ENCODE measurements around the gene SOCS3.
A peak's percentile ranks its signal among the peaks of the same experiment; 100 is the strongest.

Gene SOCS3, protein sequence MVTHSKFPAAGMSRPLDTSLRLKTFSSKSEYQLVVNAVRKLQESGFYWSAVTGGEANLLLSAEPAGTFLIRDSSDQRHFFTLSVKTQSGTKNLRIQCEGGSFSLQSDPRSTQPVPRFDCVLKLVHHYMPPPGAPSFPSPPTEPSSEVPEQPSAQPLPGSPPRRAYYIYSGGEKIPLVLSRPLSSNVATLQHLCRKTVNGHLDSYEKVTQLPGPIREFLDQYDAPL

GRCh38 chr17:78359997-78360370, at the start of gene SOCS3:
Gene SOCS3, minus strand, starts transcription at chr17:78360077. Its CDS starts 982 bp downstream, at chr17:78359095.
- no peak for TF ChIP-seq EZH2 (IDR thresholded peaks at IDR 0.05; ENCODE audit: borderline replicate concordance, low read length)
- TF ChIP-seq, protein P1, sequence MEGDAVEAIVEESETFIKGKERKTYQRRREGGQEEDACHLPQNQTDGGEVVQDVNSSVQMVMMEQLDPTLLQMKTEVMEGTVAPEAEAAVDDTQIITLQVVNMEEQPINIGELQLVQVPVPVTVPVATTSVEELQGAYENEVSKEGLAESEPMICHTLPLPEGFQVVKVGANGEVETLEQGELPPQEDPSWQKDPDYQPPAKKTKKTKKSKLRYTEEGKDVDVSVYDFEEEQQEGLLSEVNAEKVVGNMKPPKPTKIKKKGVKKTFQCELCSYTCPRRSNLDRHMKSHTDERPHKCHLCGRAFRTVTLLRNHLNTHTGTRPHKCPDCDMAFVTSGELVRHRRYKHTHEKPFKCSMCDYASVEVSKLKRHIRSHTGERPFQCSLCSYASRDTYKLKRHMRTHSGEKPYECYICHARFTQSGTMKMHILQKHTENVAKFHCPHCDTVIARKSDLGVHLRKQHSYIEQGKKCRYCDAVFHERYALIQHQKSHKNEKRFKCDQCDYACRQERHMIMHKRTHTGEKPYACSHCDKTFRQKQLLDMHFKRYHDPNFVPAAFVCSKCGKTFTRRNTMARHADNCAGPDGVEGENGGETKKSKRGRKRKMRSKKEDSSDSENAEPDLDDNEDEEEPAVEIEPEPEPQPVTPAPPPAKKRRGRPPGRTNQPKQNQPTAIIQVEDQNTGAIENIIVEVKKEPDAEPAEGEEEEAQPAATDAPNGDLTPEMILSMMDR (IDR thresholded peaks at IDR 0.05; ENCODE audit: low read length), result no peak
- H3K4me2 ChIP-seq (ENCODE audit: low read length), result peak within 1 kb of the TSS; percentile 43; the same call in 1 of the 2 replicates
- H3K27ac ChIP-seq (ENCODE audit: low read depth, low read length, poor library complexity, severe bottlenecking), result no peak within 1 kb of the TSS
- no peak within 1 kb of the TSS for H3K9ac ChIP-seq (ENCODE audit: low read length)
- peaks cover 11% of the 10 kb centered on the region; the same call in 1 of the 2 replicates for H3K27me3 ChIP-seq (ENCODE audit: insufficient read depth, low read length)
- no peaks in the 10 kb centered on the region for H3K9me2 ChIP-seq (ENCODE audit: low read depth, low read length)
- H3K4me3 ChIP-seq (ENCODE audit: low read depth, low read length, poor library complexity, severe bottlenecking), result peak within 1 kb of the TSS; percentile 24
- H3K36me3 ChIP-seq (ENCODE audit: insufficient read depth, low read length), result no peaks in the 10 kb centered on the region
- no peaks in the 10 kb centered on the region for H3F3A ChIP-seq (ENCODE audit: insufficient read depth, low read length)
- no peaks in the 10 kb centered on the region for H3K9me3 ChIP-seq (ENCODE audit: low read length)
- no peaks in the 10 kb centered on the region for H3K79me2 ChIP-seq (ENCODE audit: insufficient read depth, low read length)
- H4K20me1 ChIP-seq (ENCODE audit: insufficient read depth, low read length), result no peaks in the 10 kb centered on the region
- peaks cover 9% of the 10 kb centered on the region for H3K4me1 ChIP-seq (ENCODE audit: insufficient read depth, low read length, severe bottlenecking)
- H2AFZ ChIP-seq (ENCODE audit: low read length), result no peak within 1 kb of the TSS

GRCh38 chr17:78409191-78409928, 49.5 kb upstream of the SOCS3 start:
- H3K9ac ChIP-seq (ENCODE audit: low read length), result no peak overlapping the region
- no peak for TF ChIP-seq EZH2 (IDR thresholded peaks at IDR 0.05; ENCODE audit: borderline replicate concordance, low read length)
- TF ChIP-seq, protein P1 (IDR thresholded peaks at IDR 0.05; ENCODE audit: low read length), result no peak
- no peak overlapping the region for H3K4me3 ChIP-seq (ENCODE audit: low read depth, low read length, poor library complexity, severe bottlenecking)
- no peaks in the 10 kb centered on the region for H3K9me3 ChIP-seq (ENCODE audit: low read length)
- H2AFZ ChIP-seq (ENCODE audit: low read length), result no peak overlapping the region
- H4K20me1 ChIP-seq (ENCODE audit: insufficient read depth, low read length), result no peaks in the 10 kb centered on the region
- H3K4me1 ChIP-seq (ENCODE audit: insufficient read depth, low read length, severe bottlenecking), result no peaks in the 10 kb centered on the region
- H3K9me2 ChIP-seq (ENCODE audit: low read depth, low read length), result no peaks in the 10 kb centered on the region
- peaks cover 11% of the 10 kb centered on the region for H3K36me3 ChIP-seq (ENCODE audit: insufficient read depth, low read length)
- H3K79me2 ChIP-seq (ENCODE audit: insufficient read depth, low read length), result no peaks in the 10 kb centered on the region
- no peaks in the 10 kb centered on the region for H3K27me3 ChIP-seq (ENCODE audit: insufficient read depth, low read length)
- H3K4me2 ChIP-seq (ENCODE audit: low read length), result no peak overlapping the region
- no peaks in the 10 kb centered on the region for H3F3A ChIP-seq (ENCODE audit: insufficient read depth, low read length)
- no peak overlapping the region for H3K27ac ChIP-seq (ENCODE audit: low read depth, low read length, poor library complexity, severe bottlenecking)

- H3K9me3 ChIP-seq (ENCODE audit: low read length), result no peaks in the 10 kb centered on the region
- no peak overlapping the region for H2AFZ ChIP-seq (ENCODE audit: low read length)
- H4K20me1 ChIP-seq (ENCODE audit: insufficient read depth, low read length), result no peaks in the 10 kb centered on the region
- no peak overlapping the region for H3K9ac ChIP-seq (ENCODE audit: low read length)
- no peak overlapping the region for H3K4me2 ChIP-seq (ENCODE audit: low read length)
- H3F3A ChIP-seq (ENCODE audit: insufficient read depth, low read length), result no peaks in the 10 kb centered on the region
- H3K79me2 ChIP-seq (ENCODE audit: insufficient read depth, low read length), result no peaks in the 10 kb centered on the region
- H3K9me2 ChIP-seq (ENCODE audit: low read depth, low read length), result no peaks in the 10 kb centered on the region
- H3K27ac ChIP-seq (ENCODE audit: low read depth, low read length, poor library complexity, severe bottlenecking), result no peak overlapping the region
- no peaks in the 10 kb centered on the region for H3K4me1 ChIP-seq (ENCODE audit: insufficient read depth, low read length, severe bottlenecking)
- H3K27me3 ChIP-seq (ENCODE audit: insufficient read depth, low read length), result no peaks in the 10 kb centered on the region
- H3K4me3 ChIP-seq (ENCODE audit: low read depth, low read length, poor library complexity, severe bottlenecking), result no peak overlapping the region
- peaks cover 19% of the 10 kb centered on the region for H3K36me3 ChIP-seq (ENCODE audit: insufficient read depth, low read length)
- no peak for TF ChIP-seq EZH2 (IDR thresholded peaks at IDR 0.05; ENCODE audit: borderline replicate concordance, low read length)
- TF ChIP-seq, protein P1 (IDR thresholded peaks at IDR 0.05; ENCODE audit: low read length), result no peak
Observed at GRCh38 chr17:78408476-78409050, 48.7 kb upstream of the SOCS3 start.
